Spleen (tissue), 7 donors: Measurements from ENCODE around the gene RABEP1.
A peak's percentile ranks its signal among the peaks of the same experiment; 100 is the strongest.

Source experiments
- CTCF ChIP-seq, 11 experiments: fragments of 200-600 bp in 7 of 11; fragments of 450-650 bp in 4 of 11; sonication (generic) in 4 of 11; IDR thresholded peaks in 8 of 11; conservative IDR thresholded peaks in 3 of 11; 1 replicate in 7 of 11; 2 replicates in 4 of 11; pipeline versions ENCODE4 v1.4.0 to v1.8.0; 2016 to 2021; ENCODE audit warnings: antibody characterized with exemption in 11 of 11, inconsistent platforms in 4 of 11, mild to moderate bottlenecking in 1 of 11
- POLR2A ChIP-seq, 3 donors: fragments of 450-650 bp; IDR thresholded peaks; one replicate each; pipeline ENCODE4 v1.5.1; 2017; ENCODE audit warnings: antibody characterized with exemption in 3 of 3, mild to moderate bottlenecking in 1 of 3
- donor health status: DM: no; HTN: no; CAD: no; lungs with moderate emphysema.
- donor health status: DM: no; HTN: no; CAD: no.
- donor health status: DM: no; HTN: no; CAD: no.

- TF ChIP-seq CTCF (IDR thresholded peaks at IDR 0.05 in 8 of 11, conservative IDR thresholded peaks at IDR 0.05 in 3 of 11) (no peak), POLR2A (IDR thresholded peaks at IDR 0.05) (peak in 1 of 3 donors; percentile 30)
These were observed 138.0 kb downstream of the RABEP1 start, which contains the start of gene RPAIN for GRCh38 chr17:5419959-5420653.
